GM23338 (cell line): ENCODE measurements around the gene TMEM135. TPM values are rescaled to one million over a fixed set of nuclear protein-coding genes. Genes with fewer than 3 reads are reported as not detected.

Experiments used
- ATAC-seq: fragments of 200-7000 bp; cut with Tn5 transposase; 3 replicates; pipeline ENCODE4 v1.9.1; 2020
- DNase-seq: peaks from one replicate; pipeline ENCODE4 v3.0.0-alpha.2; 2015; ENCODE audit warnings: low spot score
- H2AFZ ChIP-seq: fragments of 200-600 bp; sonication (generic); 2 replicates; pipeline ENCODE4 v1.8.0; 2016; ENCODE audit warnings: antibody characterized with exemption, mild to moderate bottlenecking, moderate library complexity
- H3F3A ChIP-seq: fragments of 200-600 bp; sonication (generic); replicated peaks from 2 replicates; pipeline ENCODE4 v1.8.0; 2017; ENCODE audit warnings: antibody characterized with exemption, mixed run types, low read depth
- H3K27ac ChIP-seq: fragments of 200-600 bp; sonication (generic); 2 replicates; pipeline ENCODE4 v1.6.1; 2016; ENCODE audit warnings: low read depth
- H3K27me3 ChIP-seq: fragments of 200-600 bp; sonication (generic); 2 replicates; pipeline ENCODE4 v1.8.0; 2016; ENCODE audit warnings: mild to moderate bottlenecking, mixed run types, moderate library complexity; ENCODE audit not compliant: insufficient read depth
- H3K36me3 ChIP-seq: fragments of 200-600 bp; sonication (generic); 2 replicates; pipeline ENCODE4 v1.8.0; 2016; ENCODE audit warnings: mild to moderate bottlenecking; ENCODE audit not compliant: insufficient read depth
- H3K4me1 ChIP-seq: fragments of 200-600 bp; sonication (generic); 2 replicates; pipeline ENCODE4 v1.8.0; 2016; ENCODE audit warnings: mild to moderate bottlenecking, moderate library complexity; ENCODE audit not compliant: insufficient read depth
- H3K4me2 ChIP-seq: fragments of 200-600 bp; sonication (generic); 2 replicates; pipeline ENCODE4 v1.7.1; 2017; ENCODE audit warnings: mixed run types
- H3K4me3 ChIP-seq: fragments of 200-600 bp; sonication (generic); 2 replicates; pipeline ENCODE4 v1.6.1; 2016; ENCODE audit warnings: mixed run types
- H3K79me2 ChIP-seq: fragments of 200-600 bp; sonication (generic); replicated peaks from 2 replicates; pipeline ENCODE4 v1.8.0; 2017; ENCODE audit warnings: mild to moderate bottlenecking; ENCODE audit not compliant: insufficient read depth
- H3K9me2 ChIP-seq: fragments of 200-600 bp; sonication (generic); 2 replicates; pipeline ENCODE4 v1.8.0; 2017; ENCODE audit not compliant: insufficient read depth
- H4K20me1 ChIP-seq: fragments of 200-600 bp; sonication (generic); replicated peaks from 2 replicates; pipeline ENCODE4 v1.8.0; 2017; ENCODE audit warnings: mild to moderate bottlenecking; ENCODE audit not compliant: insufficient read depth
- H3K27ac Mint-ChIP-seq: 2 replicates; pipeline ENCODE4 v1.8.0; 2020; ENCODE audit warnings: inconsistent platforms, mild to moderate bottlenecking, moderate library complexity, mixed read lengths
- H3K27me3 Mint-ChIP-seq: 3 replicates; pipeline ENCODE4 v1.8.0; 2022; ENCODE audit warnings: low read depth, mild to moderate bottlenecking, moderate library complexity, mixed read lengths, inconsistent platforms; ENCODE audit not compliant: insufficient read depth, poor library complexity
- H3K36me3 Mint-ChIP-seq: 3 replicates; pipeline ENCODE4 v1.8.0; 2021; ENCODE audit warnings: low read depth, mild to moderate bottlenecking, inconsistent platforms, moderate library complexity, mixed read lengths
- H3K4me1 Mint-ChIP-seq: 3 replicates; pipeline ENCODE4 v1.8.0; 2020; ENCODE audit warnings: mild to moderate bottlenecking, inconsistent platforms, mixed read lengths
- H3K4me3 Mint-ChIP-seq: 3 replicates; pipeline ENCODE4 v1.8.0; 2021; ENCODE audit warnings: moderate library complexity, mild to moderate bottlenecking, inconsistent platforms, mixed read lengths
- H3K9me3 Mint-ChIP-seq: 3 replicates; pipeline ENCODE4 v1.8.0; 2020; ENCODE audit warnings: moderate library complexity, mild to moderate bottlenecking, inconsistent platforms, mixed read lengths
- CREB1 ChIP-seq: fragments of 250-450 bp; sonication (Bioruptor Pico); IDR thresholded peaks from 2 replicates; pipeline ENCODE4 v1.5.0; 2020; ENCODE audit warnings: low read depth, mild to moderate bottlenecking, moderate library complexity
- CTCF ChIP-seq, 2 experiments: fragments of 200-600 bp in 1 of 2; sonication (generic) in 1 of 2; conservative IDR thresholded peaks; 2 replicates each; pipeline versions ENCODE4 v1.5.1 to v1.6.1; 2016 to 2017; ENCODE audit warnings: antibody characterized with exemption in 2 of 2, low read depth in 2 of 2, mild to moderate bottlenecking in 2 of 2, moderate library complexity in 1 of 2
- EZH2 ChIP-seq: fragments of 200-600 bp; sonication (generic); IDR thresholded peaks from one replicate; pipeline ENCODE4 v1.8.0; 2017; ENCODE audit warnings: antibody characterized with exemption, mild to moderate bottlenecking, low read depth; ENCODE audit not compliant: unreplicated experiment
- NANOG ChIP-seq: IDR thresholded peaks from 2 replicates; pipeline ENCODE4 v1.6.1; 2016; ENCODE audit warnings: antibody characterized with exemption, borderline replicate concordance
- STAT1 ChIP-seq: IDR thresholded peaks from one replicate; pipeline ENCODE4 v1.6.1; 2016; ENCODE audit warnings: antibody characterized with exemption; ENCODE audit not compliant: unreplicated experiment
- ZNF331 ChIP-seq: fragments of 250-450 bp; sonication (Bioruptor Pico); IDR thresholded peaks from 2 replicates; pipeline ENCODE4 v1.5.0; 2020; ENCODE audit warnings: low read depth, mild to moderate bottlenecking, moderate library complexity
- ZNF462 ChIP-seq: fragments of 250-450 bp; sonication (Bioruptor Pico); IDR thresholded peaks from 2 replicates; pipeline ENCODE4 v1.5.0; 2020; ENCODE audit warnings: mild to moderate bottlenecking, moderate library complexity
- polyA plus RNA-seq: library from polyadenylated mRNA; unstranded; fragments of >200 nt; fragmentation: Nextera tagmentation; extraction: Ambion mirVana; gene quantifications from 2 replicates; pipeline ENCODE4 v1.2.1, GENCODE V29; 2016
- total RNA-seq: library from RNA; depleted of rRNA; stranded (reverse); fragments of >200 nt; shearing (Covaris generic); gene quantifications from 2 replicates; pipeline ENCODE4 v1.2.3, GENCODE V29; 2014
- TF ChIP-seq, protein P1 (sequence below): IDR thresholded peaks from 2 replicates; pipeline ENCODE4 v1.6.1; 2016; ENCODE audit warnings: antibody characterized with exemption
- TF ChIP-seq, protein P2 (sequence below): IDR thresholded peaks from one replicate; pipeline ENCODE4 v1.6.1; 2018; ENCODE audit warnings: antibody characterized with exemption; ENCODE audit not compliant: unreplicated experiment

Gene TMEM135
- total and polyA plus RNA-seq, 2 experiments from 2014 or later: 23.4 to 49.9 TPM

DNA sequence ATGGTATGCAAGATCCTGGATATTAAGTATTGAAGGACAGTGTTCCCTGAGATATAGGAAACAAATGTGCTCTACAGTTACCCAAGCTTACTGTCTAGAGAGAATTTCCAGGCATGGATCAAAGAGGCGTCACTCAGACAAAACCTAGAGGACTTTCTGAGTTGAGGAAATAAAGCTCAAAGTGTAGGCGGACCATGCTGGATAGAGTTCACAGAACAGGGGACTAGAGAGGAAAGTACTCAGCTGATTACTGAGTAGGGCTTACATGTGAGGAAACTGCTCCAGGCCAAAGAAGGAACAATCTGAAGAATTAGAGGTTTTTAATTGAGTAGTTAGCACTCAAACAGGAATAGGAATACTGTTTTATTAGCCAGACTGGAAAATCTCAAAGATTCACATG, 193.3 kb downstream of the TMEM135 start:
- H3K27ac Mint-ChIP-seq: no peak overlapping the region

More for the DNA sequence above, 193.3 kb downstream of the TMEM135 start:
- H3K27me3 ChIP-seq: no peaks in the 10 kb centered on the region
- no peak for DNase-seq
- no peak overlapping the region for H3K4me3 ChIP-seq
- no peak overlapping the region for H3K27ac ChIP-seq
- no peaks in the 10 kb centered on the region for H3K36me3 ChIP-seq
- Mint-ChIP-seq H3K4me3 (no peak overlapping the region), H3K9me3 (peaks cover 4% of the 10 kb centered on the region; the same call in 2 of the 3 replicates), H3K4me1 (no peaks in the 10 kb centered on the region), H3K36me3 (peaks cover 10% of the 10 kb centered on the region), H3K27me3 (no peaks in the 10 kb centered on the region)
- no peak overlapping the region for H3K4me2 ChIP-seq
- TF ChIP-seq, protein P1, sequence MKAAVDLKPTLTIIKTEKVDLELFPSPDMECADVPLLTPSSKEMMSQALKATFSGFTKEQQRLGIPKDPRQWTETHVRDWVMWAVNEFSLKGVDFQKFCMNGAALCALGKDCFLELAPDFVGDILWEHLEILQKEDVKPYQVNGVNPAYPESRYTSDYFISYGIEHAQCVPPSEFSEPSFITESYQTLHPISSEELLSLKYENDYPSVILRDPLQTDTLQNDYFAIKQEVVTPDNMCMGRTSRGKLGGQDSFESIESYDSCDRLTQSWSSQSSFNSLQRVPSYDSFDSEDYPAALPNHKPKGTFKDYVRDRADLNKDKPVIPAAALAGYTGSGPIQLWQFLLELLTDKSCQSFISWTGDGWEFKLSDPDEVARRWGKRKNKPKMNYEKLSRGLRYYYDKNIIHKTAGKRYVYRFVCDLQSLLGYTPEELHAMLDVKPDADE: no peak
- TF ChIP-seq, protein P2, sequence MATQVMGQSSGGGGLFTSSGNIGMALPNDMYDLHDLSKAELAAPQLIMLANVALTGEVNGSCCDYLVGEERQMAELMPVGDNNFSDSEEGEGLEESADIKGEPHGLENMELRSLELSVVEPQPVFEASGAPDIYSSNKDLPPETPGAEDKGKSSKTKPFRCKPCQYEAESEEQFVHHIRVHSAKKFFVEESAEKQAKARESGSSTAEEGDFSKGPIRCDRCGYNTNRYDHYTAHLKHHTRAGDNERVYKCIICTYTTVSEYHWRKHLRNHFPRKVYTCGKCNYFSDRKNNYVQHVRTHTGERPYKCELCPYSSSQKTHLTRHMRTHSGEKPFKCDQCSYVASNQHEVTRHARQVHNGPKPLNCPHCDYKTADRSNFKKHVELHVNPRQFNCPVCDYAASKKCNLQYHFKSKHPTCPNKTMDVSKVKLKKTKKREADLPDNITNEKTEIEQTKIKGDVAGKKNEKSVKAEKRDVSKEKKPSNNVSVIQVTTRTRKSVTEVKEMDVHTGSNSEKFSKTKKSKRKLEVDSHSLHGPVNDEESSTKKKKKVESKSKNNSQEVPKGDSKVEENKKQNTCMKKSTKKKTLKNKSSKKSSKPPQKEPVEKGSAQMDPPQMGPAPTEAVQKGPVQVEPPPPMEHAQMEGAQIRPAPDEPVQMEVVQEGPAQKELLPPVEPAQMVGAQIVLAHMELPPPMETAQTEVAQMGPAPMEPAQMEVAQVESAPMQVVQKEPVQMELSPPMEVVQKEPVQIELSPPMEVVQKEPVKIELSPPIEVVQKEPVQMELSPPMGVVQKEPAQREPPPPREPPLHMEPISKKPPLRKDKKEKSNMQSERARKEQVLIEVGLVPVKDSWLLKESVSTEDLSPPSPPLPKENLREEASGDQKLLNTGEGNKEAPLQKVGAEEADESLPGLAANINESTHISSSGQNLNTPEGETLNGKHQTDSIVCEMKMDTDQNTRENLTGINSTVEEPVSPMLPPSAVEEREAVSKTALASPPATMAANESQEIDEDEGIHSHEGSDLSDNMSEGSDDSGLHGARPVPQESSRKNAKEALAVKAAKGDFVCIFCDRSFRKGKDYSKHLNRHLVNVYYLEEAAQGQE: no peak
- TF ChIP-seq CTCF (conservative IDR thresholded peaks at IDR 0.05; ENCODE audit: low read depth in 2 of 2) (no peak), ZNF331 (CRISPR knock-in tag) (no peak), ZNF462 (no peak), STAT1 (no peak), CREB1 (CRISPR knock-in tag) (no peak), NANOG (no peak), EZH2 (no peak)
- no peaks in the 10 kb centered on the region for H3K79me2 ChIP-seq
- no peak overlapping the region for H2AFZ ChIP-seq
- no peaks in the 10 kb centered on the region for H4K20me1 ChIP-seq
- no peaks in the 10 kb centered on the region for H3F3A ChIP-seq
- H3K9me2 ChIP-seq: no peaks in the 10 kb centered on the region
- ATAC-seq: no peak
- H3K4me1 ChIP-seq: no peaks in the 10 kb centered on the region; the same call in 1 of the 2 replicates
